Subcutaneous adipose tissue (tissue), 4 donors: ENCODE data around the gene PSMA3. TPM values are rescaled to one million over a fixed set of nuclear protein-coding genes. Genes with fewer than 3 reads are reported as not detected.

Experiments
- total RNA-seq, 4 donors: library from RNA; depleted of rRNA; stranded (reverse); fragments of >200 nt; gene quantifications; one replicate each; pipeline ENCODE4 v1.1.0, GENCODE V29; 2016
- TF ChIP-seq, protein P1 (sequence below): fragments of 450-650 bp; IDR thresholded peaks from one replicate; pipeline ENCODE4 v1.5.1; 2016; ENCODE audit warnings: low read depth, mild to moderate bottlenecking, control low read depth, antibody characterized with exemption, moderate library complexity

Gene PSMA3
- total RNA-seq, 4 donors from 2014 or later, result 92.3 to 212 (median 95.7) TPM

DNA sequence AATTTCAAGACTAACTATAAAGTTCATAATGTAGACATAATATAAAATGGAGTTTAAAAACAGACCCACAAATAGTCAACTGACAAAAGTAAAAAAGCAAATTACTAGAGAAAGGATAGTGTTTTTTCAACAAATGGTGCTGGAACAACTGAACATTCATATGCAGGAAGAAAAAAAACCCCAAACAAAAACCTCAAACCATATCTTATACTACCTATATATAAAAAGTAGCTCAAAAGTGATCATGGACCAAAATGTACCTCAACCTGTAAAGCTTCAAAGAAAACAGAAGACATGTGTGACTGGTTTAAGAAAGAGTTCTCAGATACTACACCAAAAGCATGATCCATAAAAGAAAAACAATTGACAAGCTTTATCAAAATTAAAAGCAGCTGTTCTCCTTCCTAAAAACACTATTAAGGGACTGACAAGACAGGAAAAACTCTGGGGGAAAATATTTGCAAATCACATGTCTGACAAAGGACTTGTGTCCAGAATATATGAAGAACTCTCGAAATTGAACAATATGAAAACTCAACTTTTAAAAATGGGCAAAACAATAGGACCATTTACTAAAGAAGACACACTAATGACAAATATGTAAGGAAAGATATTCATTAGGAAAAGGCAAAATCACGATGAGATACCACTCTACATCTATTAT is 31.0 kb downstream of the PSMA3 start:
- TF ChIP-seq, protein P1, sequence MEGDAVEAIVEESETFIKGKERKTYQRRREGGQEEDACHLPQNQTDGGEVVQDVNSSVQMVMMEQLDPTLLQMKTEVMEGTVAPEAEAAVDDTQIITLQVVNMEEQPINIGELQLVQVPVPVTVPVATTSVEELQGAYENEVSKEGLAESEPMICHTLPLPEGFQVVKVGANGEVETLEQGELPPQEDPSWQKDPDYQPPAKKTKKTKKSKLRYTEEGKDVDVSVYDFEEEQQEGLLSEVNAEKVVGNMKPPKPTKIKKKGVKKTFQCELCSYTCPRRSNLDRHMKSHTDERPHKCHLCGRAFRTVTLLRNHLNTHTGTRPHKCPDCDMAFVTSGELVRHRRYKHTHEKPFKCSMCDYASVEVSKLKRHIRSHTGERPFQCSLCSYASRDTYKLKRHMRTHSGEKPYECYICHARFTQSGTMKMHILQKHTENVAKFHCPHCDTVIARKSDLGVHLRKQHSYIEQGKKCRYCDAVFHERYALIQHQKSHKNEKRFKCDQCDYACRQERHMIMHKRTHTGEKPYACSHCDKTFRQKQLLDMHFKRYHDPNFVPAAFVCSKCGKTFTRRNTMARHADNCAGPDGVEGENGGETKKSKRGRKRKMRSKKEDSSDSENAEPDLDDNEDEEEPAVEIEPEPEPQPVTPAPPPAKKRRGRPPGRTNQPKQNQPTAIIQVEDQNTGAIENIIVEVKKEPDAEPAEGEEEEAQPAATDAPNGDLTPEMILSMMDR, result no peak

DNA sequence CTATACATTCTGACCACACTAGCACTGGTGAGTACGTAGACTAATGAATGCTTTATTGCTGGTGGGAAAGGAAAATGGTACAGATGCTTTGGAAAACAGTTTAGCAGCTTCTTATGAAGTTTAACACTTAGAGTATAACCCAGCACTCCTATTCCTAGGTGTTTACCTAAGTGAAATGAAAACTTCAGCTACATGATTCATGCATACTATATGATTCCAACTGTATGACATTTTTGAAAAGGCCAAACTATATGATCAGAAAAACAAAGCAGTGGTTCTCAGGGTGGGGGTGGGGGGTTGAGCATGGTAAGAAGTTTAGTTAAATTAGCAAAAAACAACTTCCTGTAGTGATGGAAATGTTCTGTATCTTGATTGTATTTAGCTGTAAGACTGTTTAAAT is 31.6 kb downstream of the PSMA3 start:
- TF ChIP-seq, protein P1, result no peak

DNA sequence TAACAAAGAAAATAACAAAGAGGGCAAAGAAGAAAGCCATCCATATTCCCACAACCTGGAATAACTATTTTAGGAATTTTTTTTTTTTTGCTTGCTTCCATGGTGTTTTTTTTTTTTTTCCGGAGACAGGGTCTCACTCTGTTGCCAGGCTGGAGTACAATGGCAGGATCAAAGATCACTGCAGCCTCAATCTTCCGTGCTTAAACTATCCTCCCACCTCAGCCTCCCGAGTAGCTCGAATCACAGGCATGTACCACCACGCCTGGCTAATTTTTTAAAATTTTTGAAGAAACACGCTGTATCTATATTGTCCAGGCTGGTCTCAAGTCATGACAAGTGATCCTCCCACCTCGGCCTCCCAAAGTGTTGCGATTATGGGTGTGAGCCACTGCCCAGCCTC is 33.5 kb downstream of the PSMA3 start:
- TF ChIP-seq, protein P1, result no peak

DNA sequence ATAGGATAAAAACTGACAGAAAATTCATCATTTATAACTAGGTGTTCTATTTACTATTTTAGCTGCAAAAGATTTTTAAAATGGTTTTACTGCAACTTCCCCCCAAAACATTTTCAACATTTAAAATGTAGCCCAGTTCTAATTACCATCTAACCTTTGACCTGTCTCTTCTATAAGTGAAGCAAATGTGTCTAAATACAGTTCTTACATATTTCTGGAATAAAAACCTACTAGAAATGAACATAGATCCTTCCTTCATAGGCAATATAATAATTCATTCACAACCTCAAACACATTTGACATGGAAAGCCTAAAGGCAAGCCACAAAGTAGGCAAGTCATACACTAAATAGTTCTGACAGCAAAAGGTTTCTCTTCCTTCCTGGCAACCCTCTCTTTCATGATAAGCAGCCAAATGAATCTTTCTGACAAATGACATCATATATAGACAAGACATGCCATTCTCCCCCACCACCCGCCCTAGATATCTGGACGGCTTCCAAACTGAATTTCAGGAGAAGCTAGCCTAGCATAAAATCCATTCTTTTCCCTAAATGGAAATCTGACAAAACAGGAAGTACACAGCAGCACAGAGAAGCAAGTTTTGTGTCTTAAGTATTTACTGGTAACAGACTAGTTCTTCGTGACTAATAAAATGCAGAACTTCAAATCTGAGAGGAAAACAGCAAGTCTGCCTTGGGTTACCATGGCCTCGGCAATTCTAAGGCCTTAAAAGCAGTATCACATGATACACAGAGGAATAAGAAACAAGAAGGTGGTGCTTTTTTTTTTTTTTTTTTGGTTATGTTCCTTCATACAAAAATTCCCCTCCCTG is 36.5 kb downstream of the PSMA3 start:
- TF ChIP-seq, protein P1, result no peak

DNA sequence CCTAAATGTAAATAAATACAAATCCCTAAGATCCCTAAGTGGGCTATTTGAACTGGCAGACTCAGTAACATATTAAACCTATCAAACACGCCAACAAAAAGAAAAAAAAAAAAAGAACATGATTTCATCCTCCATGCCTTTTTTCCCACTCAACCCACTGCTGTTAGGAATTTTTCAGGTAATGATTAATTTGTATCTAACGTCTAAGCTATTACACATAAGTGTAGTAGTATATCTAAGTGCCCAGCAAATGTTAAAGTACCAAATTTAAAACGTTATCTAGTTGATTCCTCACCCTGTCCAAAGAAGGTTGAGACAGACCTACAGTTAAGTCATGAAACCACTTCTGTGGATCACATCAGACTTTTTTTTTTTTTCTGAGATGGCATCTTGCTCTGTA is 37.3 kb downstream of the PSMA3 start:
- TF ChIP-seq, protein P1, result no peak

DNA sequence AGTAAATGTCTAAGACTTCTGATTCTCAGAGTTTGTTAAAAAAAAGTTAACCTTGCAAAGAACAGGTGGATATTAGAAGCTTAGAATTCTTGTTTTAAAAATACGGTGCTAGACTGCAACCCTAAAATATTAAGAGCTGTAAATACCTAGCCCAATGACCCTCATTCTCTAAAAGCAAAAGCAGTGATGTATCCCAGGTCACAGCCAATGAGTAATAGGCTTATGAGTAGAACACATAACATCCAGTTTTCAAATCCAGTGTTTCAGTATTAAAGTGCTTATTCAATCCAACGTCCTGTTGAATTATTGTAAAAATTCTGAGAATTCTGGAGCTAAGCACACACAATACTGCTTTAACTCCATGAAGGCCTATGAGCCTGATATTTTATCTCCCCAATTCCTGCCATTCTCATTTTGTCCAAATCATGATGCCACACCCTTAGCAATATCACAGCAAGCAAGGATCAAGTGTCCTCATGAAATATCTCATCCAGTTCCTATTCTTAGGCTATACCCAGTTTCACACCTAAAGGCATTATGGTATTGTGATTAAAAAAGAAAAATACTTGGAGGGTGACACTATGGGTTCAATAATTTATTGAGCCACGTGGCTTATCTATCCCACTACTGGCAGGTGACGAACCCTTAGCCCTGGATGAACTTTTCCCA is 38.4 kb downstream of the PSMA3 start:
- TF ChIP-seq, protein P1, result no peak

DNA sequence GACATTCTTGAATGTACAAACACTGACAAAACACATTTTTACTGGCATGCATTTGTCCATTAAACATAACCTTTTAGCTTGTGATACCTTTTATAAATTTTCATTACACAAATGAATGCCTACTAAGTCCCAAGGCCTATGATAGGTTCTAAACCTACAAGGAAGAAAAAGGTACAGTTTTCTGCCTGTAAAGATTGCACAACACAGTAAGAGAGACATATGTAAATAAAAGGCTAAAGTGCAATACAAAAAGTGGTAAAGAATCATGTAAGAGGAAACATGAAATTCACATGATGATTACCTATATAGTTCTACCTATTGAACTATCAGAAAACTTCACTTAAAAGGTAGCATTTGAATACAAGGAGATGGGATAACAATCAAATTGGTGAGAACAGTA is 39.1 kb downstream of the PSMA3 start:
- TF ChIP-seq, protein P1, result no peak
